ENCODE data around the gene MBOAT2.

MBOAT2 gene

DNA sequence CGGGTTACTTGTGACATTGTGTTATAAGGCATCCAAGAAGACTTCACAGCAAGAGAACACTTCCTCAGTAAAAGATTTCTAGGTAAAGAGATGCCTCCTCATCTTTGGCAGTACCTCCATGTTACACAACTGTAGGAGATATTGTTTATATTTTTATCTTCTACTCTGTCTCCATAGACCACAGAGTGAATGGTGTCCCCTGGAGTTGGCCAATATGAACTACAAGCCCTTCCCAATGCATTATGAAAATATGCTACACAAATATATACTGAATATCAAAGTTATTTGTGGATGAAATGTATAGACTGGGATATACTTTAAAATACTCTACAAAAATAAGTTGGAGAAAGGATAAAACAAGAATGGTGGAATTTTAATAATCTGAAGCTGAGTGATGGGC, 46.7 kb downstream of the MBOAT2 start:
- Histone ChIP-seq H4K20me1 (ENCODE audit: insufficient read depth, low read length) (no peaks in the 10 kb centered on the region), H3K36me3 (replicated peaks; ENCODE audit: low read depth, low read length) (no peaks in the 10 kb centered on the region), H3K4me1 (ENCODE audit: low read length) (no peaks in the 10 kb centered on the region), H3K4me3 (ENCODE audit: low read length) (no peak overlapping the region), H3K79me2 (ENCODE audit: low read length) (no peaks in the 10 kb centered on the region), H3K9ac (ENCODE audit: low read length) (no peak overlapping the region), H3K27me3 (ENCODE audit: low read depth, low read length) (no peaks in the 10 kb centered on the region), H2AFZ (ENCODE audit: low read depth, low read length) (no peak overlapping the region), H3K9me3 (ENCODE audit: insufficient read depth, low read length) (peaks cover 16% of the 10 kb centered on the region; the same call in 1 of the 2 replicates), H3K4me2 (ENCODE audit: low read length) (no peak overlapping the region), H3K27ac (ENCODE audit: low read length) (no peak overlapping the region)
- TF ChIP-seq, protein P1, sequence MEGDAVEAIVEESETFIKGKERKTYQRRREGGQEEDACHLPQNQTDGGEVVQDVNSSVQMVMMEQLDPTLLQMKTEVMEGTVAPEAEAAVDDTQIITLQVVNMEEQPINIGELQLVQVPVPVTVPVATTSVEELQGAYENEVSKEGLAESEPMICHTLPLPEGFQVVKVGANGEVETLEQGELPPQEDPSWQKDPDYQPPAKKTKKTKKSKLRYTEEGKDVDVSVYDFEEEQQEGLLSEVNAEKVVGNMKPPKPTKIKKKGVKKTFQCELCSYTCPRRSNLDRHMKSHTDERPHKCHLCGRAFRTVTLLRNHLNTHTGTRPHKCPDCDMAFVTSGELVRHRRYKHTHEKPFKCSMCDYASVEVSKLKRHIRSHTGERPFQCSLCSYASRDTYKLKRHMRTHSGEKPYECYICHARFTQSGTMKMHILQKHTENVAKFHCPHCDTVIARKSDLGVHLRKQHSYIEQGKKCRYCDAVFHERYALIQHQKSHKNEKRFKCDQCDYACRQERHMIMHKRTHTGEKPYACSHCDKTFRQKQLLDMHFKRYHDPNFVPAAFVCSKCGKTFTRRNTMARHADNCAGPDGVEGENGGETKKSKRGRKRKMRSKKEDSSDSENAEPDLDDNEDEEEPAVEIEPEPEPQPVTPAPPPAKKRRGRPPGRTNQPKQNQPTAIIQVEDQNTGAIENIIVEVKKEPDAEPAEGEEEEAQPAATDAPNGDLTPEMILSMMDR (IDR thresholded peaks at IDR 0.05; ENCODE audit: low read depth, low read length) = no peak
- no peak for TF ChIP-seq EZH2phosphoT487 (IDR thresholded peaks at IDR 0.05; ENCODE audit: low read depth)

DNA sequence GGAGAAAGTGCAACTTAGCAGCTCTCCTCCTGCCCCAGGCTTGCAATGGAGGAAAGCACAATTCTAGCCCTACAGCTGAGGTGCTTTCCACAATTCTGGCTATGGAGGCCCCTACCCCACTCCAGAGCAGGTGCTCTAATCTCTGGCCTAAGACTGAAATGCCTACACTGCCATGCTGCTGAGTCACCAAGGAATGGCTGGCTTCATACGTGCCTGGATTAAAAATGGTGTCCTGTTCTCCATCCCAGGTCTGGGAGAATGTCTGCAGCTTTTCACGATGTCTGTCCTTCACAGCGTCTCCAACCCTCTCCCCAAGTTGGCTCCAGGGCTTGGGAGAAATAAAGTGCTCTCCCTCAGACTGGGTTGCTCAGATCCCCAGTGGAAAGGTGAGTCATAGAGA, 48.5 kb downstream of the MBOAT2 start:
- Histone ChIP-seq H3K27ac (ENCODE audit: low read length) (no peak overlapping the region), H3K79me2 (ENCODE audit: low read length) (no peaks in the 10 kb centered on the region), H3K36me3 (replicated peaks; ENCODE audit: low read depth, low read length) (no peaks in the 10 kb centered on the region), H2AFZ (ENCODE audit: low read depth, low read length) (no peak overlapping the region), H3K4me1 (ENCODE audit: low read length) (no peaks in the 10 kb centered on the region), H4K20me1 (ENCODE audit: insufficient read depth, low read length) (no peaks in the 10 kb centered on the region), H3K4me2 (ENCODE audit: low read length) (no peak overlapping the region), H3K4me3 (ENCODE audit: low read length) (no peak overlapping the region), H3K9ac (ENCODE audit: low read length) (no peak overlapping the region), H3K27me3 (ENCODE audit: low read depth, low read length) (no peaks in the 10 kb centered on the region), H3K9me3 (ENCODE audit: insufficient read depth, low read length) (peaks cover 16% of the 10 kb centered on the region; the same call in 1 of the 2 replicates)
- no peak for TF ChIP-seq EZH2phosphoT487 (IDR thresholded peaks at IDR 0.05; ENCODE audit: low read depth)
- TF ChIP-seq, protein P1 (IDR thresholded peaks at IDR 0.05; ENCODE audit: low read depth, low read length) = no peak

DNA sequence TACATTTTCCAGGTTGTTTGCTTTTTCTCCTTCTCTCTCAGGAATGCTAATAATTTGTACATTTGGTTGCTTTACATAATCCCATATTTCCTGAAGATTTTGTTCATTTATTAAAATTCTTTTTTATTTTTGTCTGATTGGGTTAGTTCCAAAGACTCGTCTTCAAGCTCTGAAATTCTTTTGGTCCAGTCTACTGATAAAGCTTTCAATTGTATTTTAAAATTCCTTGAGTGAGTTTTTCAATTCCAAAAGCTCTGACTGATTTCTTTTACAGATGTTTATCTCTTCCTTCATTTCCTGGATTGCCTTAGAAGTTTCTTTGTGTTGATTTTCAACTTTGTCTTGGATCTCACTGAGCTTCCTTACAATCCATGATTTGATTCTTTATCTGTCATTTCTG, 50.0 kb downstream of the MBOAT2 start:
- Histone ChIP-seq H3K79me2 (ENCODE audit: low read length) (no peaks in the 10 kb centered on the region), H3K27ac (ENCODE audit: low read length) (no peak overlapping the region), H3K4me3 (ENCODE audit: low read length) (no peak overlapping the region), H2AFZ (ENCODE audit: low read depth, low read length) (no peak overlapping the region), H3K27me3 (ENCODE audit: low read depth, low read length) (no peaks in the 10 kb centered on the region), H3K9ac (ENCODE audit: low read length) (no peak overlapping the region), H3K9me3 (ENCODE audit: insufficient read depth, low read length) (peaks cover 16% of the 10 kb centered on the region; the same call in 1 of the 2 replicates), H4K20me1 (ENCODE audit: insufficient read depth, low read length) (no peaks in the 10 kb centered on the region), H3K36me3 (replicated peaks; ENCODE audit: low read depth, low read length) (no peaks in the 10 kb centered on the region), H3K4me1 (ENCODE audit: low read length) (no peaks in the 10 kb centered on the region), H3K4me2 (ENCODE audit: low read length) (no peak overlapping the region)
- TF ChIP-seq, protein P1 (IDR thresholded peaks at IDR 0.05; ENCODE audit: low read depth, low read length) = no peak
- no peak for TF ChIP-seq EZH2phosphoT487 (IDR thresholded peaks at IDR 0.05; ENCODE audit: low read depth)

DNA sequence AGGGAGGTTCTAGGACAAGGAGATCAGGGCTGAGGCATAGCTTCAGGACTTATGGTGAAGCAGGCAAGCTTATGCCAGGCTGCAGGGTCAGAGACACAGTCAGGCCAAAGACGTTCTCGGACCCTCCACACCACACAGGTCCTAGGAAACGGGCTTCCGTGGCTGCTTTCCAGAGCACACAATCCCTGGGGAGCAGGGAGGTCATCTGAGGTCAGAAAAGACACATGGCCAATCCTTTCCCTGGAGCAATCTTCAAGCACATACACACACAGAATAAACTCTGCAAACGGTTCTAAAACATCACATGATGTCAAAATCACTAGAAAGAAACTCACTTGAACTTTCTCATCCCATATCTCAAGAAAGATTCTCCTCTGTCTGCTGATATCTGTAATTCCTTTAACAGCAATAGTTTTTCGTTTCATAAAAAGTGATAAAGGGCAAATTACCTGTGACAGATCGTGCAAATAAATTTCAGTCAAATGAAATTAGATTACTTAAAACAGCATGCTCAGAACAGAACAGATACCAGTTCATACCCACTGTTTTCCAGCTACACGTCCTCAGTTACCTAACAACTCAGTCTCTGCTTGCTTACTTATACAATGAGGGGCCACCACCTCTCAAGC, 63.9 kb downstream of the MBOAT2 start:
- Histone ChIP-seq H2AFZ (ENCODE audit: low read depth, low read length) (no peak overlapping the region), H3K79me2 (ENCODE audit: low read length) (no peaks in the 10 kb centered on the region), H3K4me1 (ENCODE audit: low read length) (no peaks in the 10 kb centered on the region), H3K4me3 (ENCODE audit: low read length) (no peak overlapping the region), H4K20me1 (ENCODE audit: insufficient read depth, low read length) (no peaks in the 10 kb centered on the region), H3K36me3 (replicated peaks; ENCODE audit: low read depth, low read length) (no peaks in the 10 kb centered on the region), H3K27me3 (ENCODE audit: low read depth, low read length) (peaks cover 11% of the 10 kb centered on the region; the same call in 1 of the 2 replicates), H3K9ac (ENCODE audit: low read length) (no peak overlapping the region), H3K27ac (ENCODE audit: low read length) (no peak overlapping the region), H3K9me3 (ENCODE audit: insufficient read depth, low read length) (no peaks in the 10 kb centered on the region), H3K4me2 (ENCODE audit: low read length) (no peak overlapping the region)
- TF ChIP-seq, protein P1 (IDR thresholded peaks at IDR 0.05; ENCODE audit: low read depth, low read length) = no peak
- no peak for TF ChIP-seq EZH2phosphoT487 (IDR thresholded peaks at IDR 0.05; ENCODE audit: low read depth)

All from OCI-LY3 (cell line).